Loucy (cell line): Measurements from ENCODE around the gene SLC9A6.

Experiments
- H2AFZ ChIP-seq: fragments of 200-600 bp; sonication (generic); 2 replicates; pipeline ENCODE4 v1.6.0; 2016; ENCODE audit warnings: antibody characterized with exemption, mild to moderate bottlenecking, low read length, moderate library complexity
- H3F3A ChIP-seq: fragments of 200-600 bp; 2 replicates; pipeline ENCODE4 v1.6.0; 2016; ENCODE audit warnings: antibody characterized with exemption, low read depth, mild to moderate bottlenecking
- H3K27me3 ChIP-seq: fragments of 200-600 bp; sonication (generic); 2 replicates; pipeline ENCODE4 v1.6.1; 2014; ENCODE audit warnings: low read length, mild to moderate bottlenecking; ENCODE audit not compliant: insufficient read depth, poor library complexity, severe bottlenecking
- H3K36me3 ChIP-seq: fragments of 200-600 bp; sonication (generic); 2 replicates; pipeline ENCODE4 v1.6.1; 2016; ENCODE audit warnings: low read length; ENCODE audit not compliant: insufficient read depth
- H3K4me1 ChIP-seq: fragments of 200-600 bp; sonication (generic); 2 replicates; pipeline ENCODE4 v1.5.1; 2014; ENCODE audit warnings: low read length, mild to moderate bottlenecking; ENCODE audit not compliant: insufficient read depth, poor library complexity, severe bottlenecking
- H3K4me2 ChIP-seq: fragments of 200-600 bp; sonication (generic); 2 replicates; pipeline ENCODE4 v1.6.0; 2014; ENCODE audit warnings: antibody characterized with exemption, low read length, low read depth, mild to moderate bottlenecking; ENCODE audit not compliant: poor library complexity, severe bottlenecking
- H3K4me3 ChIP-seq: fragments of 200-600 bp; sonication (generic); 2 replicates; pipeline ENCODE4 v1.5.1; 2014; ENCODE audit warnings: low read length, mild to moderate bottlenecking, mixed read lengths; ENCODE audit not compliant: poor library complexity, severe bottlenecking
- H3K79me2 ChIP-seq: fragments of 200-600 bp; sonication (generic); 2 replicates; pipeline ENCODE4 v1.6.1; 2014; ENCODE audit warnings: low read length; ENCODE audit not compliant: insufficient read depth
- H3K9ac ChIP-seq: fragments of 200-600 bp; sonication (generic); 2 replicates; pipeline ENCODE4 v1.6.0; 2014; ENCODE audit warnings: mild to moderate bottlenecking, low read depth, low read length, moderate library complexity; ENCODE audit not compliant: poor library complexity, severe bottlenecking
- H3K9me2 ChIP-seq: fragments of 200-600 bp; sonication (generic); replicated peaks from 2 replicates; pipeline ENCODE4 v1.6.1; 2016; ENCODE audit warnings: low read depth, low read length, mixed read lengths
- H3K9me3 ChIP-seq: fragments of 200-600 bp; sonication (generic); 2 replicates; pipeline ENCODE4 v1.6.1; 2014; ENCODE audit warnings: mild to moderate bottlenecking, antibody characterized with exemption, low read length, low read depth; ENCODE audit not compliant: insufficient read depth
- H4K20me1 ChIP-seq: fragments of 200-600 bp; sonication (generic); 2 replicates; pipeline ENCODE4 v1.6.0; 2014; ENCODE audit warnings: antibody characterized with exemption, low read length, mild to moderate bottlenecking; ENCODE audit not compliant: insufficient read depth, poor library complexity, severe bottlenecking
- EZH2phosphoT487 ChIP-seq: fragments of 200-600 bp; IDR thresholded peaks from 2 replicates; pipeline ENCODE4 v1.6.1; 2018; ENCODE audit warnings: antibody characterized with exemption, mild to moderate bottlenecking, moderate library complexity, borderline replicate concordance
- TF ChIP-seq, protein P1 (sequence below): fragments of 200-600 bp; sonication (generic); conservative IDR thresholded peaks from 2 replicates; pipeline ENCODE4 v1.5.1; 2014; ENCODE audit warnings: mild to moderate bottlenecking, antibody characterized with exemption, low read length

The SLC9A6 gene

DNA sequence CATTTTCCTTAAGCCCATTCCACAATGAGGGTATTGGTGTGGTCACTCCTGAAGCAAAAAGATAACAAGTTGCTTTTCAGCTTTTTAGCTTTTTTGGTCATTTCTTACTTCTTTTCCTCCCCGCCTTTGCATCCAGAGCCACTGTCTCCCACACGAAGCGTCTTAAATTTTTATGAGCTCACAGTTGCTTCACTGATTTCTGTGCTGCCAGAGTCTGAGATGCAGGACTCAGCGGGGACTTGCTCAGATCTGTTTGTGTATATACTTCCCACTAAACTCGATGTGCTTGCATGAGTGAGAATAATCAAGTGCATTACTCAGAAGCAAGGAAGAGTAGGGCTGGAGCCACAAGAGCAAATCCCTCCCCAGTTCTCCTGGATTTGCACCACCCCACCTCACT lies 81.9 kb downstream of the SLC9A6 start:
- Histone ChIP-seq H2AFZ (no peak overlapping the region), H3K4me3 (no peak overlapping the region), H3F3A (no peaks in the 10 kb centered on the region), H3K79me2 (no peaks in the 10 kb centered on the region), H3K9me3 (no peaks in the 10 kb centered on the region), H3K27me3 (no peaks in the 10 kb centered on the region), H3K4me2 (no peak overlapping the region), H4K20me1 (no peaks in the 10 kb centered on the region), H3K4me1 (no peaks in the 10 kb centered on the region), H3K9ac (no peak overlapping the region), H3K36me3 (no peaks in the 10 kb centered on the region), H3K9me2 (no peaks in the 10 kb centered on the region)
- TF ChIP-seq, protein P1, sequence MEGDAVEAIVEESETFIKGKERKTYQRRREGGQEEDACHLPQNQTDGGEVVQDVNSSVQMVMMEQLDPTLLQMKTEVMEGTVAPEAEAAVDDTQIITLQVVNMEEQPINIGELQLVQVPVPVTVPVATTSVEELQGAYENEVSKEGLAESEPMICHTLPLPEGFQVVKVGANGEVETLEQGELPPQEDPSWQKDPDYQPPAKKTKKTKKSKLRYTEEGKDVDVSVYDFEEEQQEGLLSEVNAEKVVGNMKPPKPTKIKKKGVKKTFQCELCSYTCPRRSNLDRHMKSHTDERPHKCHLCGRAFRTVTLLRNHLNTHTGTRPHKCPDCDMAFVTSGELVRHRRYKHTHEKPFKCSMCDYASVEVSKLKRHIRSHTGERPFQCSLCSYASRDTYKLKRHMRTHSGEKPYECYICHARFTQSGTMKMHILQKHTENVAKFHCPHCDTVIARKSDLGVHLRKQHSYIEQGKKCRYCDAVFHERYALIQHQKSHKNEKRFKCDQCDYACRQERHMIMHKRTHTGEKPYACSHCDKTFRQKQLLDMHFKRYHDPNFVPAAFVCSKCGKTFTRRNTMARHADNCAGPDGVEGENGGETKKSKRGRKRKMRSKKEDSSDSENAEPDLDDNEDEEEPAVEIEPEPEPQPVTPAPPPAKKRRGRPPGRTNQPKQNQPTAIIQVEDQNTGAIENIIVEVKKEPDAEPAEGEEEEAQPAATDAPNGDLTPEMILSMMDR: no peak
- TF ChIP-seq EZH2phosphoT487: no peak

DNA sequence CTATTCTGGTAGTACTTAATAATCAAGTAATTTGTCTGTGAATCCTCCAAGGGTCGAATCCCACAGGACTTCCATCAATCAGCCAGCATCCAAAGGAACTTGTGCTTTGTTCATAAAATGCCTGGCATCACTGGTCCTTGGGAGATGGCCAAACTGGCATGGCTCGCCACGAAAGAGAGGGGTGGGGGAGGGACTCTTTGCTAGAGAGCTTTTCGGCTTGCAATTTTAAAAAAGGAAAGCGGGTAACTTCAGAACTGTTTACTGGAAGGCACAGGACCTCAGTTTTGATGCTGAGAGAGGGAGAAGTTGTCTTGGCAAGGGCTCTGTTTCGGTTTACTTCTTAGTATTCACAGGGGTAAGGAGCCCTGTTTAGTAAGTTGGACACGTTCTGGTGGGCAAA lies 82.7 kb downstream of the SLC9A6 start:
- Histone ChIP-seq H3K9me2 (no peaks in the 10 kb centered on the region), H3K9me3 (no peaks in the 10 kb centered on the region), H4K20me1 (no peaks in the 10 kb centered on the region), H3F3A (no peaks in the 10 kb centered on the region), H3K27me3 (no peaks in the 10 kb centered on the region), H3K4me1 (no peaks in the 10 kb centered on the region), H3K36me3 (no peaks in the 10 kb centered on the region), H3K4me3 (no peak overlapping the region), H3K9ac (no peak overlapping the region), H2AFZ (no peak overlapping the region), H3K79me2 (no peaks in the 10 kb centered on the region), H3K4me2 (no peak overlapping the region)
- TF ChIP-seq EZH2phosphoT487: no peak
- TF ChIP-seq, protein P1: no peak

DNA sequence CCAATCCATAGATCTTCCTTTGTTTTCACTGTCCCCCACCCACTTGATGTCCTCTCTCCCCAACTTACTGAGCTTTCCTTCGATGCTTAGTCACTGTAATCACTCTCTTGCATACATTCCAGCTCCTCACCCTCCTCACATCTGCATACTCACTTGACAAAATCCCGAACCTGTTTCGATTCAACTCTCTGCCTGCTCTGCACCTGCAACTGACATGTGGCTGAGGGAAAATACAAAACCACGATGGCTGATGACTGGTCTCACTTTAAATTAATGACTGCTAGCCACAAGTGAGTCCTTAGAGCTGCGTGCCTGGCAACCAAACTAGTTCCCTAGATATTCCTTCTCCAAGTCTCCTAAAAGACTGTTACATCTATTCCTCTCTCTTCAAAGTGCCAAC lies 91.7 kb downstream of the SLC9A6 start:
- no peaks in the 10 kb centered on the region for H3K36me3 ChIP-seq
- H3K27me3 ChIP-seq: no peaks in the 10 kb centered on the region
- H3K9ac ChIP-seq: no peak overlapping the region
- H3F3A ChIP-seq: no peaks in the 10 kb centered on the region
- H4K20me1 ChIP-seq: no peaks in the 10 kb centered on the region
- H3K9me3 ChIP-seq: no peaks in the 10 kb centered on the region
- H3K4me1 ChIP-seq: no peaks in the 10 kb centered on the region
- H3K4me2 ChIP-seq: no peak overlapping the region
- H3K4me3 ChIP-seq: no peak overlapping the region
- TF ChIP-seq, protein P1: no peak
- no peak for TF ChIP-seq EZH2phosphoT487
- no peak overlapping the region for H2AFZ ChIP-seq
- H3K79me2 ChIP-seq: no peaks in the 10 kb centered on the region
- no peaks in the 10 kb centered on the region for H3K9me2 ChIP-seq
